Thyroid gland (tissue), 4 donors: Measurements from ENCODE around the gene TGM1. TPM values are rescaled to one million over a fixed set of nuclear protein-coding genes. Genes with fewer than 3 reads are reported as not detected.

Experiments
- DNase-seq, 2 donors: peaks; one replicate each; pipeline ENCODE4 v3.0.0-alpha.2; 2019
- H3K27ac ChIP-seq, 3 donors: fragments of 200-600 bp; sonication (generic); 1 replicate in 2 of 3; 2 replicates in 1 of 3; pipeline ENCODE4 v1.5.1; 2016 to 2019; ENCODE audit warnings: mild to moderate bottlenecking in 1 of 3, moderate library complexity in 1 of 3
- H3K27me3 ChIP-seq: fragments of 200-600 bp; sonication (generic); one replicate; pipeline ENCODE4 v1.5.1; 2019
- H3K36me3 ChIP-seq, 2 donors: fragments of 200-600 bp; sonication (generic); one replicate each; pipeline ENCODE4 v1.5.1; 2016 to 2019
- H3K4me1 ChIP-seq, 2 donors: fragments of 200-600 bp; sonication (generic); one replicate each; pipeline ENCODE4 v1.5.1; 2017 to 2019
- H3K4me3 ChIP-seq, 3 donors: fragments of 200-600 bp; sonication (generic); replicated peaks in 1 of 3; 1 replicate in 2 of 3; 2 replicates in 1 of 3; pipeline ENCODE4 v1.5.1; 2016; ENCODE audit warnings: mild to moderate bottlenecking in 1 of 3
- H3K9me3 ChIP-seq: fragments of 200-600 bp; sonication (generic); one replicate; pipeline ENCODE4 v1.5.1; 2017
- POLR2A ChIP-seq, 2 donors: fragments of 450-650 bp; IDR thresholded peaks; one replicate each; pipeline ENCODE4 v1.6.1; 2017; ENCODE audit warnings: antibody characterized with exemption in 2 of 2, mild to moderate bottlenecking in 2 of 2, moderate library complexity in 1 of 2
- whole genome bisulfite sequencing, 2 donors: methylation state at CpG; one replicate each; pipeline ENCODE4 v1.1.5; 2017; 5-methylcytosine and 5-hydroxymethylcytosine counted together
- intact Hi-C: fragments of 100-400 bp; cut with DNase I; formaldehyde crosslinking; loops from one replicate; pipeline ENCODE4 v1.15.1; 2023
- total RNA-seq, 4 donors: library from RNA; depleted of rRNA; stranded (reverse); fragments of >200 nt; gene quantifications; one replicate each; pipeline ENCODE4 v1.2.3, GENCODE V29; 2016
- TF ChIP-seq, protein P1 (sequence below), 6 experiments: fragments of 200-600 bp in 3 of 6; fragments of 450-650 bp in 3 of 6; sonication (generic) in 3 of 6; IDR thresholded peaks; one replicate each; pipeline ENCODE4 v1.5.1; 2016 to 2019; ENCODE audit warnings: antibody characterized with exemption in 6 of 6, mild to moderate bottlenecking in 2 of 6, inconsistent platforms in 1 of 6, moderate library complexity in 1 of 6

Gene TGM1
- total RNA-seq, 4 donors from 2014 or later = 1.9 to 2.8 (median 2.0) TPM

DNA sequence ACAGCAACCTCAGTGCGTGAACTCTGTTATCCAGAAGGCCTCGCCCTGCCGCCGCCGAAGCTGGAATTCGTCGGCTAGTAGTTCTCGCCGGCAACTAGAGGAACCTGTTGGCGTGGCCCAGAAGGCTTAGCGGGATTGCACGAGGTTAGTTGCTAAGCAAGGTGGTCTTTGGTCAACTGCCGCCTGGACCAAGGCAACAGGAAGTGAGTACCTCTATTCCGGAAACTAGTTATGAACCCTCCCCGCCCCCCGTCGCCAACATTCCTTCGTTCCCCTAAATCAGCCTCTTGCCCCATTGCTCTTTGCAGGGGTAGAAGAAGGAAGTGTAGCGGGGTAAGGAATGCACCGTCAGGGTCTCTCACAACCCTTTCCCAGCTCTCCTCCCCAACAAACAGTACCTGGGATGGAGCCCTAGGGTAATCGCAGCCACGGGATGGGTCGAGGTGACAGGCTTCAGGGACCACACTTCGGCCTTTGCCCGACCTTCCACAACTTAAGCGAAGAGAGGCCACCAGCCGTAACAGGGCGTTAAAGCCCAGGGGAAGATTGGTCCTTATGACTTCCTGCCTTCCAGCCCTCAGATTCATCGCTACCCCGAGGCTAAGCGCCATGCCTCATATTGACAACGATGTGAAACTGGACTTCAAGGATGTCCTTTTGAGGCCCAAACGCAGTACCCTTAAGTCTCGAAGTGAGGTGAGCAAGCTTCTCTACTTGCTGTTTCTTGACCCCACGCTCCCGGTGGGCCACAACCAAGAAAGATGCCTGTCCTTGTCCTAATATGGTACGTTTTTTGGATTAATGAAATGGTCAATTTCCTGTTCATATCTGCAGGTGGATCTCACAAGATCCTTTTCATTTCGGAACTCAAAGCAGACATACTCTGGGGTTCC is 30.1 kb downstream of the TGM1 start, which contains the start of gene GMPR2:
TSS of gene GMPR2 (plus strand) at position 285 of the 893 bp plus-strand sequence. CDS start at position 610, 325 bp downstream.
- Histone ChIP-seq H3K9me3 (no peaks in the 10 kb centered on the region), H3K36me3 (peaks cover 19 to 24% of the 10 kb centered on the region in 2 donors), H3K4me1 (peaks cover 18 to 28% of the 10 kb centered on the region in 2 donors), H3K4me3 (peak within 1 kb of the TSS; percentile 56 to 92 (median 78)), H3K27ac (peak within 1 kb of the TSS; percentile 64 to 91 (median 85)), H3K27me3 (no peaks in the 10 kb centered on the region)
- TF ChIP-seq POLR2A (IDR thresholded peaks at IDR 0.05) = peak in 1 of 2 donors; percentile 11
- TF ChIP-seq, protein P1, sequence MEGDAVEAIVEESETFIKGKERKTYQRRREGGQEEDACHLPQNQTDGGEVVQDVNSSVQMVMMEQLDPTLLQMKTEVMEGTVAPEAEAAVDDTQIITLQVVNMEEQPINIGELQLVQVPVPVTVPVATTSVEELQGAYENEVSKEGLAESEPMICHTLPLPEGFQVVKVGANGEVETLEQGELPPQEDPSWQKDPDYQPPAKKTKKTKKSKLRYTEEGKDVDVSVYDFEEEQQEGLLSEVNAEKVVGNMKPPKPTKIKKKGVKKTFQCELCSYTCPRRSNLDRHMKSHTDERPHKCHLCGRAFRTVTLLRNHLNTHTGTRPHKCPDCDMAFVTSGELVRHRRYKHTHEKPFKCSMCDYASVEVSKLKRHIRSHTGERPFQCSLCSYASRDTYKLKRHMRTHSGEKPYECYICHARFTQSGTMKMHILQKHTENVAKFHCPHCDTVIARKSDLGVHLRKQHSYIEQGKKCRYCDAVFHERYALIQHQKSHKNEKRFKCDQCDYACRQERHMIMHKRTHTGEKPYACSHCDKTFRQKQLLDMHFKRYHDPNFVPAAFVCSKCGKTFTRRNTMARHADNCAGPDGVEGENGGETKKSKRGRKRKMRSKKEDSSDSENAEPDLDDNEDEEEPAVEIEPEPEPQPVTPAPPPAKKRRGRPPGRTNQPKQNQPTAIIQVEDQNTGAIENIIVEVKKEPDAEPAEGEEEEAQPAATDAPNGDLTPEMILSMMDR (IDR thresholded peaks at IDR 0.05) = no peak
- WGBS, 2 donors = 4 to 5% methylated on average over 30 to 37 of the region's 38 CpGs
- intact Hi-C loops = loop anchor here (10.0 kb wide), 1 partner anchor 202 kb away; no protein-coding TSS in a partner anchor
- peak in 1 of 2 donors; percentile 73 for DNase-seq

DNA sequence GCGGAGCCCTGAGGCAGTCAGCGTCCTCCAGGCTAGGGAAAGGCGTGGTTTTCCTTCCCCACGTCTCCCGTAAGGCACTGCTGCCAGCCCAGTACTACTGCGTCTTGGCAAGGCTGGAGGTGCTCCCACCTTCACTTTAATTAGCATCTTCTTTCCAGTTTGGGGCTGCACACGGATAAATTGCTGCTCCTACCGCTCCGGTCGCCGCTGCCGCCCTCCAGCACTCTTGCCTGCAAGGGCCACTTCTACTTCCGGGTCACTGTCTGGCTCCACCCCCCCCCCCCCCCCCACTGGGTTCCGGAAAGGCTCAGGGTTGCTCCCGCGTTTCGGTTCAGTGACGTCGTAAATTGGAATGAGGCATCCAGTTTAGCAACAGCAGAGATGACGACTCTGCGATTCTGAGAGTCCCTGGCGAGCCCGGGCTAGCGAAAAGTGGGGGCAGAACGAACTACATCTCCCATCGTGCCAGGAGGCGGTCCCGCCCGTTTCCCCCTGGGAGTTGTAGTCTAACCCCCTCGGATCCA is 30.8 kb downstream of the TGM1 start, which contains the start of gene NEDD8:
TSS of gene NEDD8 (minus strand) at position 247 of the 524 bp plus-strand sequence. CDS start at position 147, 100 bp downstream.
- intact Hi-C loops = loop anchor here (10.0 kb wide), 1 partner anchor 203 kb away; no protein-coding TSS in a partner anchor
- WGBS, 2 donors = 0 to 1% methylated on average over 20 of the region's 30 CpGs

DNA sequence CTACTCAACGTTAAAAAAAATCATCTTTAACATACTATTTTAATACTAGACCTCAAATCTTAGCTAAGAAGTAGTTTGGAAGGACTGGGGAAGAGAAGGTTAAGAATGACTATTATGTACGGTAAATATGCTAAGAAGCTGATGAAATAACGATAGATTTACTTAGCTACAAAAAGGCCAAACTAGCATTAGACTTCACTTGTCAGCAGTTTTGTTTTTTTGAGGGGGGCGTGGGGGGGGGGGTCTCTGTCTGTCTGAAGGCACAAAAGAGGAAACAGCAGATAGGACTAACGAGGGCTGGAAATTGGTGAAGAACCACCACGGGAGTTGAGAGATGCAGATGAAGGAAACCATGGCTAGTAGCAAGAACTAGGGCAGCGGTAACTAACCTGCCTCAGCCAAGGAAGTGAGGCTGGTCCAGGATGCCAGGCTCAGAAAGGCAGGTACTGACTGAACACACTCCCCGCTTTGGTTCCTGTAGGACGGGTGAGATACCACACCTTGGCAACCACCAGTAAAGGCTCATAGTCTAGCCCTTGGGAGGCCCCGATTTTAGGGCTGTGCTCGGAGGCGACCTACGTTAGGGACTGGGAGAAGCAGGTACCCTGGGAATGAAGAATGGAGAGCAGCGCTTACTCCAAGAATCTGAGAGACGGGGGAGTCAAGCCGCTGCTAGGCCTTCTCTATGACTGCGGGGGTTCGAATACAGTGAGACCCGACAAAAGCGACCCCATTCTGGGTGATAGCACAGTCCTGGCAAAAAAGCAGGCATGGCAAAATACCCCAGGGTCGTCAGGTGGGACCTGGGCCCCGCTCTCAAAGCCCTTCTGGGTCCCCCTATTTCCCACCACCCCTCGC is 31.5 kb downstream of the TGM1 start:
- H3K27me3 ChIP-seq = no peaks in the 10 kb centered on the region
- H3K36me3 ChIP-seq = peaks cover 9 to 10% of the 10 kb centered on the region in 2 donors
- DNase-seq = no peak
- WGBS, 2 donors = 12 to 19% methylated on average over 16 to 23 of the region's 23 CpGs
- H3K27ac ChIP-seq = peak overlapping the region; percentile 64 to 91 (median 85)
- H3K4me3 ChIP-seq = peak overlapping the region; percentile 56 to 92 (median 78)
- peaks cover 18 to 28% of the 10 kb centered on the region in 2 donors for H3K4me1 ChIP-seq
- TF ChIP-seq POLR2A (IDR thresholded peaks at IDR 0.05) = no peak
- TF ChIP-seq, protein P1 (IDR thresholded peaks at IDR 0.05) = no peak
- intact Hi-C loops = loop anchor here (10.0 kb wide), 1 partner anchor 203 kb away; no protein-coding TSS in a partner anchor
- H3K9me3 ChIP-seq = no peaks in the 10 kb centered on the region

More for the DNA sequence above, 30.8 kb downstream of the TGM1 start, which contains the start of gene NEDD8:
- H3K4me3 ChIP-seq = peak within 1 kb of the TSS; percentile 56 to 92 (median 78)
- peaks cover 18 to 28% of the 10 kb centered on the region in 2 donors for H3K4me1 ChIP-seq
- H3K27ac ChIP-seq = peak within 1 kb of the TSS; percentile 64 to 91 (median 85)
- peak; percentile 89 to 91 for DNase-seq
- H3K27me3 ChIP-seq = no peaks in the 10 kb centered on the region
- peaks cover 16 to 17% of the 10 kb centered on the region in 2 donors for H3K36me3 ChIP-seq
- no peaks in the 10 kb centered on the region for H3K9me3 ChIP-seq
- TF ChIP-seq POLR2A (IDR thresholded peaks at IDR 0.05) = peak in 1 of 2 donors; percentile 51
- TF ChIP-seq, protein P1 (IDR thresholded peaks at IDR 0.05) = peak in 1 of 6 experiments; percentile 5

DNA sequence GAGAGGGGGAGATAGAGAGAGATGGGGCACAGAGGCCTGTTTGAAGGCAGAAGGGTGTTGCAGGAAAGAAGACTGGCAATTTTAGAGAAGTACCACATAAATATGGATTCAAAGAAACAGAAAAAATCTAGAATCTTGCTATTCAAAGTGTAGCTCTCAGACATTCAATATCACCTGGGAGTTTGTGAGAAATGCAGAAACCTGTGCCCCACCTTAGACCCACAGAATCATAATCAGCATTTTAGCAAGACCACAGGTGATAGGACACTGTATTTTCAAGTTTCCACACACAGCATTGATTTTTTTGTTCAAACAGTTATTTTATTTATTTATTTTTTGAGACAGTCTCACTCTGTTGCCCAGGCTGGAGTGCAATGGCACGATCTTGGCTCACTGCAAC is 34.1 kb downstream of the TGM1 start:
- H3K36me3 ChIP-seq = no peaks in the 10 kb centered on the region
- H3K4me3 ChIP-seq = no peak overlapping the region
- no peak overlapping the region for H3K27ac ChIP-seq
- DNase-seq = no peak
- intact Hi-C loops = no loop called here
- WGBS, 2 donors = 0 to 59% methylated on average over 1 of the region's 1 CpG
- TF ChIP-seq POLR2A (IDR thresholded peaks at IDR 0.05) = no peak
- TF ChIP-seq, protein P1 (IDR thresholded peaks at IDR 0.05) = no peak
- H3K27me3 ChIP-seq = no peaks in the 10 kb centered on the region
- peaks cover 24 to 35% of the 10 kb centered on the region in 2 donors for H3K4me1 ChIP-seq
- no peaks in the 10 kb centered on the region for H3K9me3 ChIP-seq
